Measurements from ENCODE around the gene GGTLC1.

The GGTLC1 gene

GRCh38 chr20:23966927-23967615 is 21.5 kb downstream of the GGTLC1 start:
- no peak for DNase-seq (ENCODE audit: low read depth in 1 of 2, low spot score in 1 of 2)

- no peak for DNase-seq (ENCODE audit: low read depth in 1 of 2, low spot score in 1 of 2)
Measured at GRCh38 chr20:23966298-23966697, 22.3 kb downstream of the GGTLC1 start.

GRCh38 chr20:23963941-23964340 is 24.6 kb downstream of the GGTLC1 start:
- no peak for DNase-seq (ENCODE audit: low read depth in 1 of 2, low spot score in 1 of 2)

- DNase-seq (ENCODE audit: low read depth in 1 of 2, low spot score in 1 of 2), result no peak
Measured at GRCh38 chr20:23962272-23962671, 26.3 kb downstream of the GGTLC1 start.

GRCh38 chr20:23959054-23959453 is 29.5 kb downstream of the GGTLC1 start:
- DNase-seq (ENCODE audit: low read depth in 1 of 2, low spot score in 1 of 2), result no peak

- DNase-seq (ENCODE audit: low read depth in 1 of 2, low spot score in 1 of 2), result no peak
Measured at GRCh38 chr20:23955896-23956295, 32.7 kb downstream of the GGTLC1 start.

GRCh38 chr20:23954008-23954745 is 34.4 kb downstream of the GGTLC1 start:
- DNase-seq (ENCODE audit: low read depth in 1 of 2, low spot score in 1 of 2), result no peak

GRCh38 chr20:23946206-23946605 is 42.4 kb downstream of the GGTLC1 start:
- DNase-seq (ENCODE audit: low read depth in 1 of 2, low spot score in 1 of 2), result no peak

- DNase-seq (ENCODE audit: low read depth in 1 of 2, low spot score in 1 of 2), result no peak
Measured at GRCh38 chr20:23943304-23943703, 45.3 kb downstream of the GGTLC1 start.

- DNase-seq (ENCODE audit: low read depth in 1 of 2, low spot score in 1 of 2), result no peak
Measured at GRCh38 chr20:23939641-23940040, 48.9 kb downstream of the GGTLC1 start.

- DNase-seq (ENCODE audit: low read depth in 1 of 2, low spot score in 1 of 2), result no peak
Measured at GRCh38 chr20:23939063-23939462, 49.5 kb downstream of the GGTLC1 start.

GRCh38 chr20:23938118-23938438 is 50.5 kb downstream of the GGTLC1 start:
- DNase-seq (ENCODE audit: low read depth in 1 of 2, low spot score in 1 of 2), result no peak

- peak; percentile 27 to 43 for DNase-seq (ENCODE audit: low read depth in 1 of 2, low spot score in 1 of 2)
Measured at GRCh38 chr20:23937303-23938117, 51.1 kb downstream of the GGTLC1 start.
